ENCODE results near the gene F7. TPM values are rescaled to one million over a fixed set of nuclear protein-coding genes. Genes with fewer than 3 reads are reported as not detected.

The F7 gene
- total RNA-seq, 1 experiment from 2014 or later = not detected

- ATAC-seq (no peak), DNase-seq (ENCODE audit: low read depth, low spot score) (no peak)
- no peaks in the 10 kb centered on the region for H3K27me3 ChIP-seq (ENCODE audit: control insufficient read depth, insufficient read depth, low read length)
- H3K36me3 ChIP-seq (ENCODE audit: control insufficient read depth, insufficient read depth, low read length) = no peaks in the 10 kb centered on the region
- H3K4me3 ChIP-seq (ENCODE audit: low read depth in 2 of 2, low read length in 2 of 2) = no peak overlapping the region
- no TSS peak for BruUV-seq (replicated peaks)
- intact Hi-C loops (cut with micrococcal nuclease; ENCODE audit: unreplicated experiment) = no loop called here
- ChIA-PET POLR2A (interaction anchor here (0.5 kb wide), 1 partner anchor 114 kb away, joined by 8 read pairs; no protein-coding TSS in a partner anchor), CTCF (no interaction called here)
- H3K9me3 ChIP-seq (ENCODE audit: control insufficient read depth, insufficient read depth, low read depth, low read length) = no peaks in the 10 kb centered on the region
- TF ChIP-seq TCF7L2 (IDR thresholded peaks at IDR 0.05; ENCODE audit: low read depth, low read length) = no peak
- TF ChIP-seq POLR2AphosphoS5 (IDR thresholded peaks at IDR 0.05; ENCODE audit: low read depth, low read length) = no peak
- TF ChIP-seq, protein P1, sequence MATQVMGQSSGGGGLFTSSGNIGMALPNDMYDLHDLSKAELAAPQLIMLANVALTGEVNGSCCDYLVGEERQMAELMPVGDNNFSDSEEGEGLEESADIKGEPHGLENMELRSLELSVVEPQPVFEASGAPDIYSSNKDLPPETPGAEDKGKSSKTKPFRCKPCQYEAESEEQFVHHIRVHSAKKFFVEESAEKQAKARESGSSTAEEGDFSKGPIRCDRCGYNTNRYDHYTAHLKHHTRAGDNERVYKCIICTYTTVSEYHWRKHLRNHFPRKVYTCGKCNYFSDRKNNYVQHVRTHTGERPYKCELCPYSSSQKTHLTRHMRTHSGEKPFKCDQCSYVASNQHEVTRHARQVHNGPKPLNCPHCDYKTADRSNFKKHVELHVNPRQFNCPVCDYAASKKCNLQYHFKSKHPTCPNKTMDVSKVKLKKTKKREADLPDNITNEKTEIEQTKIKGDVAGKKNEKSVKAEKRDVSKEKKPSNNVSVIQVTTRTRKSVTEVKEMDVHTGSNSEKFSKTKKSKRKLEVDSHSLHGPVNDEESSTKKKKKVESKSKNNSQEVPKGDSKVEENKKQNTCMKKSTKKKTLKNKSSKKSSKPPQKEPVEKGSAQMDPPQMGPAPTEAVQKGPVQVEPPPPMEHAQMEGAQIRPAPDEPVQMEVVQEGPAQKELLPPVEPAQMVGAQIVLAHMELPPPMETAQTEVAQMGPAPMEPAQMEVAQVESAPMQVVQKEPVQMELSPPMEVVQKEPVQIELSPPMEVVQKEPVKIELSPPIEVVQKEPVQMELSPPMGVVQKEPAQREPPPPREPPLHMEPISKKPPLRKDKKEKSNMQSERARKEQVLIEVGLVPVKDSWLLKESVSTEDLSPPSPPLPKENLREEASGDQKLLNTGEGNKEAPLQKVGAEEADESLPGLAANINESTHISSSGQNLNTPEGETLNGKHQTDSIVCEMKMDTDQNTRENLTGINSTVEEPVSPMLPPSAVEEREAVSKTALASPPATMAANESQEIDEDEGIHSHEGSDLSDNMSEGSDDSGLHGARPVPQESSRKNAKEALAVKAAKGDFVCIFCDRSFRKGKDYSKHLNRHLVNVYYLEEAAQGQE (IDR thresholded peaks at IDR 0.05; ENCODE audit: insufficient read depth in 1 of 2, low read depth in 2 of 2, low read length in 1 of 2) = no peak
- TF ChIP-seq SIN3A (IDR thresholded peaks at IDR 0.05; ENCODE audit: borderline replicate concordance, insufficient read depth, low read depth, low read length) = no peak
- TF ChIP-seq, protein P2, sequence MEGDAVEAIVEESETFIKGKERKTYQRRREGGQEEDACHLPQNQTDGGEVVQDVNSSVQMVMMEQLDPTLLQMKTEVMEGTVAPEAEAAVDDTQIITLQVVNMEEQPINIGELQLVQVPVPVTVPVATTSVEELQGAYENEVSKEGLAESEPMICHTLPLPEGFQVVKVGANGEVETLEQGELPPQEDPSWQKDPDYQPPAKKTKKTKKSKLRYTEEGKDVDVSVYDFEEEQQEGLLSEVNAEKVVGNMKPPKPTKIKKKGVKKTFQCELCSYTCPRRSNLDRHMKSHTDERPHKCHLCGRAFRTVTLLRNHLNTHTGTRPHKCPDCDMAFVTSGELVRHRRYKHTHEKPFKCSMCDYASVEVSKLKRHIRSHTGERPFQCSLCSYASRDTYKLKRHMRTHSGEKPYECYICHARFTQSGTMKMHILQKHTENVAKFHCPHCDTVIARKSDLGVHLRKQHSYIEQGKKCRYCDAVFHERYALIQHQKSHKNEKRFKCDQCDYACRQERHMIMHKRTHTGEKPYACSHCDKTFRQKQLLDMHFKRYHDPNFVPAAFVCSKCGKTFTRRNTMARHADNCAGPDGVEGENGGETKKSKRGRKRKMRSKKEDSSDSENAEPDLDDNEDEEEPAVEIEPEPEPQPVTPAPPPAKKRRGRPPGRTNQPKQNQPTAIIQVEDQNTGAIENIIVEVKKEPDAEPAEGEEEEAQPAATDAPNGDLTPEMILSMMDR (IDR thresholded peaks at IDR 0.05) = no peak
- in situ Hi-C loops (cut with HindIII; ENCODE audit: low pct_unique_long_range_greater_than_20kb, low sequenced_read_pairs) = no loop called here
- no peaks in the 10 kb centered on the region for H3K4me1 ChIP-seq (ENCODE audit: control insufficient read depth, insufficient read depth, low read length)
- H3K27ac ChIP-seq (ENCODE audit: low read length) = no peak overlapping the region
Measured at GRCh38 chr13:113147206-113147605, 41.6 kb downstream of the F7 start.

DNA sequence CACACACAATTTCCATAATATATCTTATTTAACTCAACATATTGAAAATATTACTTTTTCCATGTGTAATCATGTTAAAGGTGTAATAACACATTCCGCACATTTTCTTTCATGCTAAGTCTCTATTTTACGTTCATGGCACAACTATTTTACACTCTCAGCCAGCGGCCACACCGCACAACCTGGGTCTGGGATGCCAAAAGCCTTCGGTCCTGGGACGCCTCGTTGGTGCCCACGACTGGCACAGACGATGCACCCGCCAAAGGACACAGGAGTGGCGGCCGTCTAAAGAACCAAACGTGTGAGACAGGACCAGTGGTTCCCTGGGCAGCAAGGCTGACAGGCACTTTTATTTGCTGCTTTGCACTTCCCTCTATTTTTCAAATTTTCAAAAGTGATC is 42.8 kb downstream of the F7 start:
- CTCF ChIA-PET = no interaction called here
- no TSS peak for BruUV-seq (replicated peaks)
- TF ChIP-seq, protein P1 (IDR thresholded peaks at IDR 0.05; ENCODE audit: insufficient read depth in 1 of 2, low read depth in 2 of 2, low read length in 1 of 2) = no peak
- TF ChIP-seq, protein P2 (IDR thresholded peaks at IDR 0.05) = no peak
- TF ChIP-seq POLR2AphosphoS5 (IDR thresholded peaks at IDR 0.05; ENCODE audit: low read depth, low read length) = no peak
- TF ChIP-seq TCF7L2 (IDR thresholded peaks at IDR 0.05; ENCODE audit: low read depth, low read length) = no peak
- no peak for TF ChIP-seq SIN3A (IDR thresholded peaks at IDR 0.05; ENCODE audit: borderline replicate concordance, insufficient read depth, low read depth, low read length)
- no peak overlapping the region for H3K4me3 ChIP-seq (ENCODE audit: low read depth in 2 of 2, low read length in 2 of 2)
- POLR2A ChIA-PET = no interaction called here
- H3K36me3 ChIP-seq (ENCODE audit: control insufficient read depth, insufficient read depth, low read length) = no peaks in the 10 kb centered on the region
- H3K27me3 ChIP-seq (ENCODE audit: control insufficient read depth, insufficient read depth, low read length) = no peaks in the 10 kb centered on the region
- no peaks in the 10 kb centered on the region for H3K9me3 ChIP-seq (ENCODE audit: control insufficient read depth, insufficient read depth, low read depth, low read length)
- DNase-seq (ENCODE audit: low read depth, low spot score) (no peak), ATAC-seq (no peak)
- in situ Hi-C loops (cut with HindIII; ENCODE audit: low pct_unique_long_range_greater_than_20kb, low sequenced_read_pairs) = no loop called here
- no peaks in the 10 kb centered on the region for H3K4me1 ChIP-seq (ENCODE audit: control insufficient read depth, insufficient read depth, low read length)
- intact Hi-C loops (cut with micrococcal nuclease; ENCODE audit: unreplicated experiment) = no loop called here
- H3K27ac ChIP-seq (ENCODE audit: low read length) = no peak overlapping the region

Measured in Panc1 (cell line).